GM19240 (cell line): Measurements from ENCODE around the gene ADGRA1.
"Not testable (repeated sequence)": the region's sequence is repeated elsewhere in the genome, so short reads cannot be mapped to it uniquely, and the experiment has no call there.

Experiments
- DNase-seq: peaks from one replicate; pipeline ENCODE4 v3.0.0; 2011; ENCODE audit warnings: low spot score; ENCODE audit not compliant: insufficient read length

Gene ADGRA1

DNA sequence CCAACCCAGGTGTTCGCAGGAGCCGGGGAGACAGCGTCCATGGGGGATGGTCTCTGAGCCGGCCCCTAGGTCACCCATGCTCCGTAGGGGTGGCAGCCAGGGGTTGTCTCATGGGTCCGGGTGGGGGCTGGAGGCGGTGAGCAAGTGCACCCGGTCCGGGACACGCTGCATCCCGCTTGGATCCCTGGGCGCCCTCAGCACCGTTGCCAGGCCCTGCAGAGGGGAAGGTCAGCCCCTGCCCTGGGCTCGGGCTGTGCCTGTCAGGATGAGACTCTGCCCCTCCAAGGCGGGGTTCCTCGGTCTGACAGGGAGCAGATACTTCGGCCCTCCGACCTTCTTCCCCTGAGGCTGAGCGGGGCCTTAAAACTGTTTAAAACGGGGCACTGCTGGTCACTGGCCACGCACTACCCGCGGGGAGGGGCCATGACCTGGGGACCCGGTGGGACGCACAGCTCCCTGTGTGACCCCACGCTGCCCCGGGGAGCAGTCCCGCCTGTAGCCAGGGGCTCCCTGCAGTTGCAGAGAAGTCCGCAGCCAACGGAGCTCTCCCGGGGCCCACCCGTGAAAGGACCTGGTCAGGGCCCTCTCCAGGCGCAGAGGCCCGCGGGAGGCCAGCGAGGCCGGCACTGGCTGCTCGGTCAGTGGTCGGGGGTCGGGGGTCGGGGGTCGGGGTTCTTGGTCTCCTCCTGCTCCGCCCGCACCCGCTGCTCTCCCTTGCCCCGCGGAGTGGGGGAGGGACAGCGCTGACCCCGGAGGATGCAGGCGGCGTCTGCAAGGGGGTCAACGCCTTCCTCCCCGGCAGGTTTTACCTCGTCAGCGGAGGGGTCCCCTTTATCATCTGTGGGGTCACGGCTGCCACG, 38.9 kb downstream of the ADGRA1 start:
- DNase-seq: no peak

DNA sequence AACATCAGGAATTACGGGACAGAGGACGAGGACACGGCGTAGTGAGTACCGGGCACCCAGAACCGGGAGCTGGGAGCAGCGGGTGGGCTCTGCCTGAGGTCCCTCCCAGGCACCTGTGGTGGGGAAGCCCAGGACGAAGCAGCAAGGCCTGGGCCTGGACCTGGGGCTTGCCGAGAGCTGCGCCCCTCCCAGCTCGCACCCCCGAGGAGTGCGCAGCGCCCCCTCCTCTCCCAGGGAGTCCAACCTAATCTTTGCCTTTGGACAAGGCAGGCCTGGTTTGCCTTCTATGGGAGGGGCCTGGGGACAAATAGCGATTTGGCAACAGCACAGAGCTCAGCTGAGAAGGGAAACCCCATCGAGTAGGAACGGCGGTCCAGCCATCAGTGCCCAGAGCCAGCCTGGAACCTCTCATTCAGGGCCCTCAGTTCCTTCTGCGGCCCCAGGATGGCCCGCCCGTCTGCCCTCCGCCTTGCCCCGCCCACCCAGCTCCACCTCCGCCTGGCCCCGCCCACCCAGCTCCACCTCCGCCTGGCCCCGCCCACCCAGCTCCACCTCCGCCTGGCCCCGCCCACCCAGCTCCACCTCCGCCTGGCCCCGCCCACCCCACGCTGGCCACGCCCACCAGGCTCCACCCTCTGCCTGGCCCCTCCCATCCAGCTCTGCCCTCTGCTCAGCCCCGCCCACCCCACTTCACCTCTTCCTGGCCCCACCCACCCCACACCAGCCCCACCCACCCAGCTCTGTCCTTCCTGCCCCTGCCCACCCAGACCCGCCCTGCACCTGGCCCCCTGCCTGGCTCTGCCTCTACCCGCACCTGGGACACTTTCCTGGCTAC, 39.8 kb downstream of the ADGRA1 start:
- no peak for DNase-seq

- no peak for DNase-seq
Measured at GRCh38 chr10:133128126-133129070, 40.7 kb downstream of the ADGRA1 start.

DNA sequence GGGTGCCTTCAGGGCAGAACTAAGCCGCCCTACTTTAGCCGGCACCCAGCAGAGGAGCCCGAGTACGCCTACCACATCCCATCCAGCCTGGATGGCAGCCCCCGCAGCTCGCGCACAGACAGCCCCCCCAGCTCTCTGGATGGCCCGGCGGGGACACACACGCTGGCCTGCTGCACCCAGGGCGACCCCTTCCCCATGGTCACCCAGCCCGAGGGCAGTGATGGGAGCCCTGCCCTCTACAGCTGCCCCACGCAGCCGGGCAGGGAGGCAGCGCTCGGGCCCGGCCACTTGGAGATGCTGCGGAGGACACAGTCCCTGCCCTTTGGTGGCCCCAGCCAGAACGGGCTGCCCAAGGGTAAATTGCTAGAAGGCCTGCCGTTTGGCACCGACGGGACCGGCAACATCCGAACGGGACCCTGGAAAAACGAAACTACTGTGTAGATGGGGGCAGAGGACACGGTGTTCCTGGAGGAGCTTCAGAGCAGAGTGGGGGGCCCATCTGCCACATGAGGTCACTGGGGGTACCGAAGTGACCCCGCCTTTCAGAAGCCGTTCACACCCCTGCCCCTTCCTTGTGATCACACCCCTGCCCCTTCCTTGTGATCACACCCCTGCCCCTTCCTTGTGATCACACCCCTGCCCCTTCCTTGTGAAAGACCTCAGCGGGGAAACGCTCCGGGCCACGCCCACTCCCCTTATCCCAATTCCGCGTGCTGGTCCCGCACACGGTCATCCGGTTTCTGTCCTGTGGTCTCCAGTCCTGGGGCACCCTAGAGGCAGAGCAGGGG, 41.5 kb downstream of the ADGRA1 start:
- no peak for DNase-seq

- no peak for DNase-seq
Measured at GRCh38 chr10:133129859-133130495, 42.3 kb downstream of the ADGRA1 start.

DNA sequence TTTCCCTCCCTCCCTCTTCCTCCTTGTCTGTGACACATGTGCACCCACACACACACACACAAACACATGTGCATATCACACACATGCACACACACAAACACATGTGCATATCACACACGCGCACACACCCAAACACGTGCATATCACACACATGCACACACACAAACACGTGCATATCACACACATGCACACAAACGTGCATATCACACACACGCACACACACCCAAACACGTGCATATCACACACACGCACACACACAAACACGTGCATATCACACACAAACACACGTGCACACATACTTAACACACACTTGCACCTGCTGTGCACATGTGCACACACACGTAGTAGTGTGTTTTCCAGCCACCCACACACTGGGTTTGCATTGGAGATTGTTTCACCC, 42.9 kb downstream of the ADGRA1 start:
- no peak for DNase-seq

DNA sequence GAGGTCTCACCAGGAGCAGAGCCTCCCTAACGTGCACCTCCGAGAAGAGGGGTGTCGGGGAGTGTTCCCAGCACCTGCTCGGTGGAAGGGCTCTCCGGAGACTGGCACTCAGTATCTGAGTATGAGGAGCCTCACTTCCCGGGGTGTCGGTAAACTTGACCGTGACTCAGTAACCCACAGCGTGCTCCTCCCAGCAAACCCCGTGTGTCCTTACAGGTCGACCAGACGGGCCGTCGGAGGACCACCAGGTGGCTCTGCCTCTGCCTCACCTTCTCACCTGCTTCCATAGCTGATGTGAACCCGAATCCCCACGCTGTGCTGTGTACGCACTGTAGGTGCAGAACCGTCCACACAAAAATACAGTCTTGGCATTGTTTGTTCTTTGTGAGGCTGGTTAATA, 43.3 kb downstream of the ADGRA1 start:
- no peak for DNase-seq

- DNase-seq: no peak
Measured at GRCh38 chr10:133131734-133132472, 44.2 kb downstream of the ADGRA1 start.

DNA sequence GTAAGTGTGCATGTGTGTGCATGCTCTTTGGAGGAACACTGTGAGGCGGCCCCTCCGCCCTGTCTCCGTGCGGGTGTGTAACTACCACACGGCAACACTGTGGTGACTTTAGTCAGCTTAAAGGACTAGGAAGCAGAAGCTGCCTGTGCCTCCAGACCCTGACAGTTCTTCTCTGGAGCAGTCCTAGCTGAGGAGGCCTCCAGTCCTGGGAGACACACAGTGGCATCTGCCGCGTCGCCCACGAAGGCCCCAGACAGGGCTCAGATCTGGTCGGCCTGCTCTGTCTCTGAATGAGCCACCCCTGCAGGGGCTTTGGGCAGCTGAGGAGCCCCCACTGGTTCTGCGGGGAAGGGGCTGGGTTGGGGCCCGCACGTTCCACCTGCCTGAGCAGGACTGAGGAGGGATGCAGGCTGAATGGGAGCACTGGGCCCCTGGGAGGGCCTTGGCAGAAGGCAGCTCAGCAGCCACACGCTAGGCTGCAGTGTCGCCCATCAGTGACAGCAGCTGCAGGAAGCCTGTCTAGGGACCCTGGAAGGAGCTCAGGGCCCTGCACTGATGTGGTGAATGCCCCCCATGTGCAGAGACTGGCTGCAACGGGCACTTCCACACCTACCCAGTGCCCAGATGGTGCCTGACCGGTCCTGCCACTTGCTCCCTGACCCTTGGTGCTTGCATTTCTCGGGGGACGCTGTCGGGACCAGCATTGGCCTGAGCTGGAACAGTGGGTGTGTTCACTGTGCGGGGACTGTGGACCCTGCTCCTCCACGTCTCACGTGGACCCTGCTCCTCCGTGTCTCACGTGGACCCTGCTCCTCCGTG, 45.0 kb downstream of the ADGRA1 start:
- DNase-seq: no peak

DNA sequence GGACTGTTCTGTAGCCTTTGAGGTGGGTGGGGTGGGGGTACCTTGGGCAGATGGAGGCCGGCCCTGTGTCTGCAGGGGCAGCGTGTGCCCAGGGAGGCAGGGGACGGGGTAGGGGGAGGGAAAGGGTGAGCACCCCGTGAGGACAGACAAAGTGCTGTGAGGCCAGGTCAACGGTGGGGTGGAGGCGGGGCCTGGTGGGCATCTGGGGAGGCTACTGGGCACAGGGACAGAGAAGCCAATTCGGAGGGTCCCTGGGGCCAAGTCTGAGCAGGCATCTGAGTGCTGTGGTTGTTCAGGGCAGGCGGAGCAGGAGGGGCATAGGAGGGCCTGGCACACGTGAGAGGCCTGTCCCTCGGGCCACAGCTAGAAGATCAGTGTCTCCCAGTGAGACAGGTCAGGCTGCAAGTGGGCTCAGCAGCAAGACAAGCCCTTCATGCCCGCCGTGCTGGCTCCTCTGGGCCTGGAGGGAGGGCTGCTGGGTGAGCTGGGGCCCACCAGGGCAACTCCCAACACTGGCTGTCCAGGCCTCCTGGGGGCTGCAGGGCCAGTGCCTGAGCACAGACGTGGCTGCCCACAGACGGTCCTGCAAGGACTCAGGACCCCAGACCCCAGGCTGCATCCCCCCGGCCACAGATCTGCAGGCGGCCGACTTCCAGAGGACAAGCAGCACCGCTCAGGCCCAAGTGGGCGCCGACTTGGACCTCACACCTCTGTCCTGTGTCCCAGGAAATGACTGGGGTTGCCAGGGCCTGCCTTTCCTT, 45.9 kb downstream of the ADGRA1 start:
- DNase-seq: no peak

DNA sequence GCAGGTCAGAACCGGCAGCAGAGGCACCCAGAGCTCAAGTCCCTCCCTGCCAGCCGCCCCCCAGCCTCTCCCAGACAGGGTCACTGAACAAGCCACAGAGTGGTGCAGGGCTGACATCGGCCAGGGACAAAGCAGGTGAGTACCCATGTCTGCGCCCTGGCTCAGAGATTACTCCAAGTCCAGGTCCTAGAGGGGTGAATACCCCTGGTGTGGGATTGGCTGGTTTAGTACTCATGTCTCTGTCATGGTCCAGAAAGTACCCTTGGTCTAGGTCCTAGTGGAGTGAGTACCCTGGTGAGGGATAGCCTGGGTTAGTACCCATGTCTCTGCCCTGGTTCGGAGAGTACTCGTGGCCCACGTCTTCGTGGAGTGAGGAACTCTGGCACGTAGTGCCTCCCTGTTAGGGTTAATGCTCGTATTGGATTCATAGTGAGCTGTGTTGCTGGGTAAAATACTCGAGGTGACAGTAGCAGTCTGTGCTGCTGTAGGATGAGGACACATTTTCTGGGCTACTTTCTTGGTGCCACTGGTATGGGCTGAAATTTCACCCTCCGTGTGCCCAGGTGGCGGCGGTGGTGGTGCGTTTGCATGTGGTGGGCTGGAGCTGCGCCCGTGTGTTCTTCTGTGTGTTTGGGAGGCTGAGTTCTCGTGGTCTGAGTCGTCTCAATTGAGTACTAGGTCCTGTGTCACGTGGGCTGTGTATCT, 46.8 kb downstream of the ADGRA1 start:
- no peak for DNase-seq

DNA sequence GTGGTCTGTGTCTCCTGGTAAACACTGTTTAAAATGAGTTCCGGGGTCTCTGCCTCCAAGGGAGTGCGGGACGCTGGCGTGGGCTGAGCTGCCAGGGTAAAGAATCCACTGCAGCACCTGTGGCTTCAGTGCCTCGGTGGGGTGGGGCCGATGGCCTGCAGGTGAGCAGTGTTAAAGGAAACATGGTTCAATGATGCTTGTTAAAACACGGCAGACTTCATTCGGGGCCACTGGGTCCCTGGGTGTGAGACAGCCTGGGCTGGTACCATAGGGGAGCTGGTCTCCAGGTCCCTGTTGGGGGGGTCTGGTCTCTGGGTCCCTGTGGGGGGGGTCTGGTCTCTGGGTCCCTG, 47.4 kb downstream of the ADGRA1 start:
- DNase-seq: no peak

DNA sequence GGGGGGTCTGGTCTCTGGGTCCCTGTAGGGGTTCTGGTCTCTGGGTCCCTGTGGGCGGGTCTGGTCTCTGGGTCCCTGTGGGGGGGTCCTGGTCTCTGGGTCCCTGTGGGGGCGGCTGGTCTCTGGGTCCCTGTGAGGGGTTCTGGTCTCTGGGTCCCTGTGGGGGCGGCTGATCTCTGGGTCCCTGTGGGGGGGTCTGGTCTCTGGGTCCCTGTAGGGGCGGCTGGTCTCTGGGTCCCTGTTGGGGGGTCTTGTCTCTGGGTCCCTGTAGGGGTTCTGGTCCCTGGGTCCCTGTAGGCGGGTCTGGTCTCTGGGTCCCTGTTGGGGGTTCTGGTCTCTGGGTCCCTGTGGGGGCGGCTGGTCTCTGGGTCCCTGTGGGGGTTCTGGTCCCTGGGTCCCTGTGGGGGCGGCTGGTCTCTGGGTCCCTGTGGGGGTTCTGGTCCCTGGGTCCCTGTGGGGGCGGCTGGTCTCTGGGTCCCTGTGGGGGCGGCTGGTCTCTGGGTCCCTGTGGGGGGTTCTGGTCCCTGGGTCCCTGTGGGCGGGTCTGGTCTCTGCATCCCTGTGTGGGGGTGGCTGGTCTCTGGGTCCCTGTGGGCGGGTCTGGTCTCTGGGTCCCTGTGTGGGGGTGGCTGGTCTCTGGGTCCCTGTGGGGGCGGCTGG, 49.9 kb downstream of the ADGRA1 start:
- not testable (repeated sequence) for DNase-seq

DNA sequence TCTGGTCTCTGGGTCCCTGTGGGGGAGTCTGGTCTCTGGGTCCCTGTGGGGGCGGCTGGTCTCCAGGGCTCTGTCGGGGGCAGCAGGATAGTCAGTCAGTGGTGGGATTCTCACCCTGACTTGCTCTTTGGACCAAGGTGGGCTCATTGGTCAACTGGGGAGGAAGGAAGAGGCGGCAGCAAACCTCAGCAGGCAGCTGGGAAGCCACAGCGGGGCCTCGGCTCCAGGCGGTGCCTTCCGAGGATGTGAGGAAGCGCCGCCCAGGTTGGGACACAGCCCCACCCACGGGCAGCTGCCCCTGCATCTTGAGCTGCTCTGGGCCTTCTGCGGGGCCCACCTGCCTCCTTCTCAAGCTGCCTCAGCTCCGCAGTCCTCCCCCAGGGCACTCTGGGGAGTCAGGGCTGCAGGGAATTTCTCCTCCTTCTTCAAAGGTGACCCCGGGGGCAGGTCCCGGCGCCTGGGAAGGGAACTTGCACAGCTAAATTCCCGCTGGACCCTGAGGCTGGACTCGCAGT, 51.9 kb downstream of the ADGRA1 start:
- DNase-seq: no peak

DNA sequence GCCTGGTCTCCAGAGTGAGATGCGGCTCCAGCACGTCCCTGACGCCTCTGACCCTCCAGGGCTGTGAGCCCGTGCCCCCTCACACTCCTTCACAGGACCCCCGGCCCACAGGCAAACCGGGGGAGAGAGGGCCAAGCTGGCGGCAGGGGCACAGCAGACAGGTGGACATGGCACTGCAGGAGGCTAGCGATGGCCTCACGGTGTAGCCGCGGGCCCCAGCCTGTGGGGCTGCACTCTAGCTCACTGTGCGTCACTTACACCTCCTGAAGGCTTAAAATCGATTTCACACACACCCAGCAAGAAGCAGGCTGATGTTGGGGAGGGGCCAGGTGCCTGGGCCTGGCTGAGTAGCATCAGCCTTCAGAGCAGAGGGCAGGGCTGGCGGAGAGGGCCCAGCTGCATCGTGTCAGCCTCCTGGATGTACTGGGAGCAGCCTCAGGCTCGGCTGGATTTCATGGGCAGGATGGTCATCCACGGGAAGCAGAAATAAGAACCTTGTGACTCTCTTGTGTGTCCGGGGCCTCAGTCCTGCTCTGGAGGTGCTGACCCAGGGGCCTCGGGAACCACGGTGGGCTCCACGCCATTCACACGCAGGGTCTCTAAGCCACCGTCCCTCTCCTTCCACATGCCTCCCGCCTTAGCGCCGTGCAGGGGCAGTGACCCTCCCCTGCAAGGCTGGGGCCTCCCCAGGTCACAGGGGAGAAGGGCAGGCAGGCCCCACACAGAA, 52.9 kb downstream of the ADGRA1 start:
- DNase-seq: no peak
